Breast epithelium (tissue), 3 donors: Measurements from ENCODE around the gene TSPAN11.

ENCODE experiments used
- CTCF ChIP-seq, 3 donors: fragments of 450-650 bp; IDR thresholded peaks; one replicate each; pipeline ENCODE4 v1.5.1; 2016 to 2017; ENCODE audit warnings: antibody characterized with exemption in 3 of 3, mild to moderate bottlenecking in 3 of 3, moderate library complexity in 3 of 3
- POLR2A ChIP-seq: fragments of 450-650 bp; IDR thresholded peaks from one replicate; pipeline ENCODE4 v1.6.1; 2016; ENCODE audit warnings: antibody characterized with exemption, mild to moderate bottlenecking, moderate library complexity

- TF ChIP-seq POLR2A (no peak), CTCF (IDR thresholded peaks at IDR 0.05) (no peak)
Observed at GRCh38 chr12:30967026-30967425, 40.5 kb downstream of the TSPAN11 start.
